Hematopoietic multipotent progenitor cell (in vitro differentiated cells): ENCODE data around the gene PRRC2B. TPM values are rescaled to one million over a fixed set of nuclear protein-coding genes. Genes with fewer than 3 reads are reported as not detected.
"Not testable (repeated sequence)": the region's sequence is repeated elsewhere in the genome, so short reads cannot be mapped to it uniquely, and the experiment has no call there.

Experiments
- DNase-seq, 3 donors: peaks; one replicate each; pipeline ENCODE4 v3.0.0-alpha.2; 2011 to 2015; ENCODE audit warnings: low read depth in 2 of 3, low spot score in 2 of 3
- total RNA-seq: library from RNA; depleted of rRNA; stranded (reverse); fragments of >200 nt; gene quantifications from one replicate; pipeline ENCODE4 v1.2.3, GENCODE V29; 2012

The PRRC2B gene
- total RNA-seq, 1 donor, result 82.9 TPM

DNA sequence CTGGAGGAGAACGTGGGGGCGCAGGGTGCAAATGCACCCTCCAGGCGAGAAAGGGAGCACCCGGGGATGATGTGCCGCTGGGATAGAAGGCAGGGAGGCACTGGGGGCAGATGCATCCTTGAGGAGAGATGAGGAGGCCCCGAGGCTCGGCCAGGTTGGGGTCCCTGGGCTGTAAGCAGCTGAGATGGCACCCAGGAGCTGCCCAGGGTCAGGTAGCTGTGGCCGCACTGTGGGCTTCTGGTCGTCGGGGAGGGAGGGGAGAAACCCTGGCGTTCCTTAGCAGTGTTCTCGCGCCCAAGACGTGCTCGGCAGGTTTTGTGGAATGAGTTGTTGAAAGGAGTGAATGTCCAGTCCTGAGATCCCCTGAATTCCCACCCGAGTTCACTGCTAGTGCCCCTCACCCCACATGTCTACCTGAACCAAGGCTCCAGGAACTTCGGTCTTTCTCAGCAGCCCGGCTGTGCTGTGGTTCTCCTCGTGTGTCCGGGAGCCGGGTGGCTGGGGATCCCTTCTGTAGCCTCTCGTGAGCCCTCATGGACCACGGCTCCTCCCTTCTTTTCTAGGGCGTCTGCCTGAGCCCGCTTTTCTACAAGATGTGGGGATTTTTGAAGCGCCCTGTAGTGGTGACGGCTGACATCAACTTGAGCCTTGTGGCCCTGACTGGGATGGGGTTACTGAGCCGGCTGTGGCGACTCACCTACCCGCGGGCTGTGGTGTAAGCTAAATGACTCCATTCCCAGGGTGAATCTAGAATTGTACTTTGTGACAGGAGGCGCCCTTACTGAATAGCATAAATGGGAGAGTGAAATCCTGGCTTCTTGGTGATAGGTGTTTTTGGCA is 110.0 kb downstream of the PRRC2B start:
- DNase-seq, result peak in 2 of 3 donors; percentile 53 to 56

DNA sequence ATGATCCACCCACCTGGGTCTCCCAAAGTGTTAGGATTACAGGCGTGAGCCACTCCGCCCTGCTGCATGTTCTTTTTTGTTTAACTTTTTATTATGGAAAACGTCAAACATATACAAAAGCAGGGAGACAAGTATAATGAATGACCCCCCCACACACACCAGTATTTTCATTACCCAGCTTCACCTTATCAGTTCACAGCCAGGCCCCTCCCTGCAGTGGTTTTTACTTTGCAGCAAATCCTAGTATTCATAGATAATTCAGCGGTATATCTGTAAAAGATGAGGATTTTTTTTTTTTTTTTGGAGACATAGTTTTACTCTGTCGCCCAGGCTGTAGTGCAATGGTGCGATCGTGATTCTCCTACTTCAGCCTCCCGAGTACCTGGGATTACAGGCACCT is 111.1 kb downstream of the PRRC2B start:
- DNase-seq, result no peak

DNA sequence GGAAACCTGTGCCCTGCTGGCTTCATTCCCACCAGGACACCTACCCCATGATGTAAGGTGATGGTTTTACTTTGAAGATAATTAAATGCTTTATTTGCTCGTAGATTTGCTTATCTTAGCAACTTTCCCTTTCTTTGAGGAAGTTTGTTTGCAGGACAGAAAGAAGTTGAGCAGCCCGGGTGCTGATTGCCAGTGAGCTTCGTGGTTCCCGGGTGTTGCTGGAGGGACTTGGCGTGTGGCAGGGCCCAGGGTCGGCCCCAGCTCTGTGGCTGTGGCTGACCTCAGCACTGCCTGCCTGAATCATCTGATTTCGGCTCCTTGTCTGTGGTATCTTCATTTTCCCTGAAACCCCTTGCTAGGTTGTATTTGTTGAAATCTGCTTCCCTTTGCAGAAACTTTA is 117.5 kb downstream of the PRRC2B start:
- DNase-seq, result no peak

DNA sequence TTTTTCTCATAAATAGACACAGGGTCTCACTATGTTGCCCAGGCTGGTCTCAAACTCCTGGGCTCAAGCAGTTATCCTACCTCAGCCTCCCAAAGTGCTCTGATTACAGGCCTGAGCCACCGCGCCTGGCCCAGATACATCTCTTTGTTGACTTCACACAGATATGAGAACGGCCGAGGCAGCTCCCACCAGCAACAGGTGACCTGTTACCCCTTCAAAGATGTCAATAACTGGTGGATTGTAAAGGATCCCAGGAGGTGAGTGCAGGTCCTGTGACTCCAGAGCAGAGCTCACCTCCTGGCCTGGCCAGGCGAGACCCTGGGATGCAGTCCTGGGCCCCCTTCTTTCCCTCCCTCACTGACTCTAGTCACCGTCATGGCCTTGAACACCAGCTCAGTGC is 118.0 kb downstream of the PRRC2B start:
- no peak for DNase-seq

DNA sequence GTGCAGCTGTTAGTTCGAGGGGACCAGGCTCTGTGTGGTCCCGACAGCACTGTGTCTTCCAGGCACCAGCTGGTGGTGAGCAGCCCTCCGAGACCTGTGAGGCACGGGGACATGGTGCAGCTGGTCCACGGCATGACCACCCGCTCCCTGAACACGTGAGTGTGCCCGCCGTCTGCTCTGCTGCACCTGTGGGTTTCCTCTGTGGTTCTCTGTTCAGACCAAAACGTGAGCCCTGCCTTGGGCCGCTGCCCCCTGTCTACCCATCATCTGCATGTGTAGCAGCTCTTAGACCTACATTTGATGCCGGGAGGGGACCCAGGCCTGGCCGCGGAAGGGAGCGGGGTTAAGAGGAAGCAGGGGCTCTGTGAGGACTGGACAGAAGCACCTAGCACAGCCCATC is 119.3 kb downstream of the PRRC2B start:
- DNase-seq, result no peak

DNA sequence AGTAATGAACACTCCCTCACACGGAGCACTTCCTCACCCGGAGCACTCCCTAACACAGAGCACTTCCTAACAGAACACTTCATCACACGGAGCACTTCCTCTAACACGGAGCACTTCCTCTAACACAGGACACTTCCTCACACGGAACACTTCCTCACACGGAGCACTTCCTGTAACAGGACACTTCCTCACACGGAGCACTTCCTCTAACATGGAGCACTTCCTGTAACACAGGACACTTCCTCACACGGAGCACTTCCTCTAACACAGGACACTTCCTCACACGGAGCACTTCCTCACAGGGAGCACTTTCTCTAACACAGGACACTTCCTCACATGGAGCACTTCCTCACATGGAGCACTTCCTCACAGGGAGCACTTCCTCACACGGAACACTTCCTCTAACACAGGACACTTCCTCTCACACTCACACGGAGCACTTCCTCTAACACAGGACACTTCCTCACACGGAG is 121.7 kb downstream of the PRRC2B start:
- DNase-seq, result not testable (repeated sequence)

DNA sequence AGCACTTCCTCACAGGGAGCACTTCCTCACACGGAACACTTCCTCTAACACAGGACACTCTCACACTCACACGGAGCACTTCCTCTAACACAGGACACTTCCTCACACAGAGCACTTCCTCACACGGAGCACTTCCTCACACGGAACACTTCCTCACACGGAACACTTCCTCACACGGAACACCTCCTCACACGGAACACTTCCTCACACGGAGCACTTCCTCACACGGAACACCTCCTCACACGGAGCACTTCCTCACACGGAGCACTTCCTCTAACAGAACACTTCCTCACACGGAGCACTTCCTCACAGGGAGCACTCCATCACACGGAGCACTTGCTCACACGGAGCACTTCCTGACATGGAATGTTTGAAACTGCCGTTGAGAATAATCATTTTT is 122.2 kb downstream of the PRRC2B start:
- DNase-seq, result no peak

DNA sequence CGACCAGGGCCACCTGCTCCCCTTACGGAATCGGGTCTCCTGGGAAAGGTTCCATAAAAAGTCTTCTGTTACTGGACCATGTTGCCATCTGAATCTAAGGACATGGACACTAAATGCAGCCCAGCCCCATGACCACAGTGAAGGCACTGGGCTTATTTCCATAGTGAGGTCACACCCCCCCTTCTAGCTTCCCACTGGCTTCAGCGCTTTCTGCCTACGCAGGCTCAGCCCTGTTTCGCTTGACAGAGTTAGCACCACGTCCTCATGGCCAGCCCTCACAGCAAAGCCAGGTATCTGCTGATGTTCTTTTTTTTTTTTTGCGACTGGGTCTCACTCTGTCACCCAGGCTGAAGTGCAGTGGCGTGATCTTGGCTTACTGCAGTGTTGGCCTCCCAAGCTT is 123.0 kb downstream of the PRRC2B start:
- DNase-seq, result no peak

DNA sequence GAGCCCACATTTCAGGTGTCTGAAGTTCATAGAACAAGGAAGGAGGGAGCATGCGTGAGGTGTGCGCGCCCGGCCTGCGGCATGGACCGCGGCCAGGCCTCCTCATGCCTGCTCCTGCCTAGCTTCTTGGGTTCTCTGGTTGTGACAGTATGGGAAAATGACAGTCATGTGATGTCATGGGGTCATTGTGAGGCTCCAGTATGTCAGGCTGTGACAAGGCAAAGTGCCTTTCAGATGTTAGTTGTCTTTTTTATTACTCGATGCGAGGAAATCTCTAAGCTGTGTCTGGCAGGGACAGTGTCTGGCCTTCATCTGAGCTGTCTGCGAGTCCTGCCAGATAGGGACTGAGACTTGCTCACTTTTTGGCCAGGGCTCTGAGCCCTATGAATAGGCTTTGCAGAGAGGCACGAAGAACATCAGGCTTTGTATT is 123.9 kb downstream of the PRRC2B start:
- DNase-seq, result no peak

DNA sequence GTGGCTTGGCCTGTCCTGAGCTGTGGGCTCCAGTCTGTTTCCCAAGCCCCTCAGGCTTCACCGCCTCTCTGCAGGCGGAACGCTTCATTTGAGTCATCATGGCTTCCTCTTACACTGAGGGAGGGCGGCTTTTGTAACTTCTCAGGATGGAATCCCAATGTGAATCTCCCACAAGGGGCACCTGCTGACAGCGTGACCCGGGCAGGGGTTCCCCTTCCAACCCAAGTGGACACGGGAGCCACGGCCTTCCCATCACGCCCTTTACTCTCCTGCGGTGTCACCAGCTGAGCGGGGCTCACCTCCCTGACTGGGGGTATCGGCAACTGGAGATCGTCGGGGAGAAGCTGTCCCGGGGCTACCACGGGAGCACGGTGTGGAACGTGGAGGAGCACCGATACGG is 124.7 kb downstream of the PRRC2B start:
- DNase-seq, result no peak

DNA sequence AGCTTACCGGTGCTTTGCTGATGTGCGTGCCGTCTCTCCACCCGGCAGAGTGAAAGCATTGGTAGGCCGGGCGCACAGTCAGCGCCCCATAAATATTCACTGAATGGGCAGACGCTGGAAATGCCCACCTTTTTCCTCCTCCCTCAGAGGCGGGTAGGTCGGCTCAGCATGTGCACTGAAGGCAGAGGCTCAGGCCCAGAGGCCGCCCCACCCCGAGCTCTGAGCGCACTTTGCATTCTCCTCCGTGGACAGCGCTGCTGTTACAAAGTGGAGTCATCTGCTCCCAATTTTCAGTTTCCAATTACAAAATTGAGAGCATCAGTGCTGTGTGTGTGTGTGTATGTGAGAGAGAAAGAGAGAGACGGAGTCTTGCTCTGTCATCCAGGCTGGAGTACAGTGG is 126.6 kb downstream of the PRRC2B start:
- DNase-seq, result no peak

DNA sequence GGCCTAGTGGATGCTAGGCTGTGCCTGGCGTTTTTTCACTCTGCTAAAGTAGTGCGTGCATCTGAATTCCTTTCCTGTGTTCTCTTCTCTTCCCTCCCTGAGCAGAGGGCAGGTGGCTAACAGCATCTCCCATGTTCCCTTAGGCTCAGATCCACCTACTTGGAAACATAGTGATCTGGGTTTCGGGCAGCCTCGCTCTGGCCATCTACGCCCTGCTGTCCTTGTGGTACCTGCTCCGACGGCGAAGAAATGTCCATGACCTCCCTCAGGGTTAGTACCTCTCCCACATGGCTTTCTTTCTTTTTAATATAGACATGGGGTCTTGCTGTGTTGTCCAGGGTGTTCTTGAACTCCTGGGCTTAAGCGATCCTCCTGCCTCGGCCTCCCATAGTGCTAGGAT is 127.3 kb downstream of the PRRC2B start:
- no peak for DNase-seq

DNA sequence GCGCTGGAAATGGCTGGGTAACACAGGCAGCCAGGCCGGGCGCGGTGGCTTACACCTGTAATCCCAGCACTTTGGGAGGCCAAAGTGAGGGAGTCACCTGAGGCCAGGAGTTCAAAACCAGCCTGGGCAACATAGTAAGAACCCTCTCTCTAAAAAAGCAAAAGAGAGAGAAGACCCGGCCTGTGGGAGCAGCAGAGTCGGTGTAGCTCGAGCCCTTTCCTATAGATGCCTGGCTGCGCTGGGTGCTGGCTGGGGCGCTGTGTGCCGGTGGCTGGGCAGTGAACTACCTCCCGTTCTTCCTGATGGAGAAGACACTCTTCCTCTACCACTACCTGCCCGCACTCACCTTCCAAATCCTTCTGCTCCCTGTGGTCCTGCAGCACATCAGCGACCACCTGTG is 127.9 kb downstream of the PRRC2B start:
- DNase-seq, result no peak

DNA sequence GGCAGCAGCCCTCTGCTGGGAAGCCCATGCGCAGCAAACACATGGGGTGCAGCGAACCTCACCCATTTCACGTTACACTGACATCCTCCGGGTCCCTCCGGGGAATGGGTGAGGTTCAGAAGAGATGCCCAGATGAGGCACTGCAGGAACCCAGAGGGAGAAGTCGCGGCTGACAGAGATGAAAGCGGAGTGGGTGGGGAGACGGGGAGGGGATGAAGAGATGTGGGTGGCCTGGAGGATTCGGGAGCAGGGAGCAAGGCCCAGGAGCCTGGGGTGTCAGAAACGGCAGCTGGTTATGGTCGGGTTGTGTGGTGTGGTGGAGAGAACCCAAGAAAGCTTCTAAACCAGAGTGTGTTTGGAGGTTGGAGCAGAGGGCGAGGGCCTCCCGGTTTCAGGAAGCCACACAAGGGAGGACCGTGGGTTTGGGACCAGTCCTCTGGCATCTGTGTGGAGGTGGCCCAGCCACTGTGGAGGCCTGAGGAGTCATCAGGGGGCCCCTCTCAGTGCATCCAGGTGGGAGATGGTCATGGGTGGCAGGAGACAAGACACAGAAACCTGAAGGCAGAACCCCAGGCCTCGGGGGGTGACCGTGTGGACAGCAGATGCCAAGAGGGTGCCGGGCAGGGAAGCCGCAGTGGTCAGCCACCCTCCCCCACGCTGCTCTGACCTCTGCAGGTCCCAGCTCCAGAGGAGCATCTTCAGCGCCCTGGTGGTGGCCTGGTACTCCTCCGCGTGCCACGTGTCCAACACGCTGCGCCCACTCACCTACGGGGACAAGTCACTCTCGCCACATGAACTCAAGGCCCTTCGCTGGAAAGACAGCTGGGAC is 128.6 kb downstream of the PRRC2B start:
- DNase-seq, result no peak

DNA sequence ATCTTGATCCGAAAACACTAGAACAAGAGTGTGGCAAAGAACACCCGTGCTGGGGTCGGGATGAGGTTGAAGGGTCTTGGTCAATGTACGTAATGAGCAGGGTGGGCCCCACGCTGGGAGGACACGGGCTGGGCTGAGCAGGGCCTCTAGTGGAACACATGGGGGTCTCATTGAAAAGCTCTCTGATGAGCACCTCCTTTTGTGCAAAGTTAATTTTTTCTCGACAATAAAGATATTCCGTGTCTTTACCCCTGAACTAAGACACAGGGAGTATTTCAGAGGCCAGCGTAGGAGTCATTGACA is 129.2 kb downstream of the PRRC2B start:
- no peak for DNase-seq

DNA sequence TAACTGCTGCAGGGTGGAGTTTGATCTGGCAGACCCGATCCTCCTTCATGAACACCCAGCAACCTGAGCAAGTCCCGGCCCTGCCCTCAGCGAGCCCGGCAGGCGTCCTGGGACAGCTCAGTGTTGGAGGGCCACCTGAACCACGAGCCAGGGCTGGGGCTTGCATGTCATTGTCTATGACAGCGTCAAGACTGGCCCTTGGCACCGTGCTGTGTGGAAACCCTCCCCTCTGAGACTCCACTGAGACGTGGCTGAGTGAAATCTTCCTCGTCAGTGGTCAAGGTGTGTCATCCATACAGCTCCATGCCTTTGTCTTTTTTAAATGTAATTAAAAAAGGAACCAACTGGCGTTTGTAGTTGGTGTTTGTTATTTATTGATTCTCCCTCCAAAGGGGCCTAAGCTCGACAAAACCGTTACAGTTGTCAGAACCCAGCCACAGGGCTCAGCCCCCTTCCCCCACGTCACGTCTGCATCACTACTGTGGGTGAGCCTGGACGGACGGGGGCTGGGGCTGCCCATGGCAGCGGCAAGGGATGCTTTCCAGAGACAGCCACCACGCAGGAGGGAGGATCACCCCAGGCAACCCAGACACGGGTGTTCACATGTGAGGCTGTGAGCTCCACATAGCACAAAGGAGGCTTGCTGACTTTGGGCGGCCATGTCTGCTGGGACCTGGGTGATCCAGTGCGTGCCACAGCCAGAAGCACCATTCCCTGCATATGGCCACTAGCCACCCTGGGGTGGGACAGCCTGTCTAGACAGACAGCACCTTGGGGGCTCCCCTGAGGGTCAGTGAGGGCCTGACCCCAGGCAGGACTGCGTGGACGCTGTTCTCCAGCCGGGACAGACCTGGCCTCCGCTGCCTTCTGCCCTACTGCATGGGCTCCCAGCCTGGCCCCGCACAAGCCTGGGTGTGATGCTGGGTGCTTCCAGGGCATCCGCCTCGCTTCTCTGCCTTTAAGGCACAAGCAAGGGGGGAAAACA is 129.9 kb downstream of the PRRC2B start:
- no peak for DNase-seq

DNA sequence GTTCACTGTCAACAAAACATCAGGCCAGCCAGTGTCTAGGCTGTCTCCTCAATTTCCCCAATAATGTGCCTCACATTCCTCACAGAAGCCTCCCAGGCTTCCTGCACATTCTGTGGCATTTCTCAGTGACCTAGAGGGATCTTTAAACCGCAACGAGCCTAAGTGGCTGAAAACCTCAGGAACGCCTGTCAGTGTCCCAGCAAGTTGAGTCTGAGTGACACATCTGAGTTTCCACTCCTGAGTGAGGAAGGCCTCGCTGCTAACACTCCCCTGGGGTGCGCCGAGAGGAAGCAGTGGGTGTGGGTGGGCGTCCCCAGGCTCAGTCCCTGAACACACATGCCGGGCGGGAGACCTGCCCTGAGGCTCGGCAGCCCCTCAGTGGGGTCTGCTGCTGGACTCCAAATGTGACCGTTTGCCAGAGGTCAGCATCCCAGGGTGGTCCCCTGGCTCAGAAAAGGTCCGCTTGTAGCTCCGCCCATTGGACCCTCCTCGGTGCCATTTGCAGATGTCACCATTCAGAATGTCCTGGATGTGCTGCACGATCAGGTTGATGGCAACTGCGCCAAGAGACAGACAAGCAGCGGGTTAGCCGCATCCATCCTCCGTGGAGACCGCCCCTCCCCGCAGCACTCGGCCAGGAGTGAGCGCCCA is 130.9 kb downstream of the PRRC2B start:
- no peak for DNase-seq

DNA sequence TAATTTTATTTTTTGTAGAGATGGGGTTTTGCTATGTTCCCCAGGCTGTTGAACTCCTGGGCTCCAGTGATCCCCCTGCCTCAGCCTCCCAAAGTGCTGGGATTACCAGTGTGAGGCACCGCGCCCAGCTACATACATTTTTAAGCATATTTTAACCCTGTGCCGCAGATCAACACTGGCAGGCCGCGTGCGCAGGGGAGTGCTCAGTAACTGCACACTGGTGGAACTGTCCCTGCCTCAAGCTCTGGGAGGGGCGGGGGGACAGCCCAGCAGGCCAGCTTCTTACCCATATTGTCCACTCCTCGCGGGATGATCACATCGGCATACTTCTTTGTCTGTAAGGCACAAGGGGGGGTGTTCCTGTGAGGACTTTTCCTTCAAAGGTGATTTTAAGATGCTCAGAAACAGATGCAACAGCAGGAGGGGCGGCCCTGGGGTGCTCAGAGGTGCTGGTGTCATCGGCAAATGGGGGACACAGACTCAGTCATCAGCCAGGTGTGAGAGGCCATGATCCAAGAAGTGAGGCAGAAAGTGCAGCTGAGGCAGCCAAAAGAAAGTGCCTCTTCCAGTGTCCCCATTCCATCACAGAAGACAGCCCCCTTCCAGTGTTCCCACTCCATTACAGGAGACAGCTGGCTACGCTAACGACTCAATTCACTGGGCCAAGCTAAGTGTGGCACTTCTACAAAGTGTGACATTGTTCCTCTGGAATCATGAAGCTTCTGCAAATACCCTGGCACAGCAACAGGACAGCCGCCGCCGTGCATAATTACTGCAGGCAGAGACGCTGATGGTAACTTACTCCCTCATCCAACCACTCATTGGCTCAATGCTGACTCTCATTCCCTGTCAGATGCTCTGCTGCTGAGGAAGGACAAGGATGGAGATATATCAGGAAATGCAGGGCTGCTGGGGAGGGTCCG is 132.0 kb downstream of the PRRC2B start:
- DNase-seq, result no peak

DNA sequence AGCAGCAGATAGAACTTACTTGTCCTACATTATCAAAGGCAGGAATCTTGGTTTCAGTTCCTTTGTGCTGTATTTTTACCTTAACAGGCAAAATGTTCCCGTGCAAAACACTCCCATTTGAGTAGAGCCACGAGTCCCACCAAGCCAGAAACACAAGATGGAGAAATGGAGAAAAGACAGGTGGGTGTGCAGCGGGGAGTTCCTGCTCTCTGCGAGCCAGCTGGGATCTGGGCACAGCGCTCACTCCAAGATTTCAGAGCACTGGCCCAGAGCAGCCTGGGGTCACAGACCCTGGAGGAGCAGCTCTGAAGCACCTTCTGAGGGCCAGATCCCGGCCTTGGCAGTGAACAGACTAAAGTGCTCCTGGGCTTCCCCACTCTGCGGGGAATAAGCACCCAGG is 134.3 kb downstream of the PRRC2B start:
- DNase-seq, result no peak
